ENCODE results near the gene PIGS.
A peak's percentile ranks its signal among the peaks of the same experiment; 100 is the strongest.
"Not testable (repeated sequence)": the region's sequence is repeated elsewhere in the genome, so short reads cannot be mapped to it uniquely, and the experiment has no call there.

The PIGS gene

GRCh38 chr17:28578246-28579195 lies 7.2 kb upstream of the PIGS start:
- no peak for DNase-seq

- no peak for DNase-seq
These were observed 6.1 kb upstream of the PIGS start for GRCh38 chr17:28577466-28577824.

- DNase-seq: no peak
These were observed 5.6 kb upstream of the PIGS start, which contains the start of gene ALDOC for GRCh38 chr17:28576758-28577465. ALDOC (minus strand) TSS chr17:28576895; CDS start chr17:28575532, 1,363 bp downstream.

- DNase-seq: not testable (repeated sequence)
These were observed 4.7 kb upstream of the PIGS start for GRCh38 chr17:28576016-28576415.

- no peak for DNase-seq
These were observed 3.9 kb upstream of the PIGS start for GRCh38 chr17:28575126-28575795.

GRCh38 chr17:28574526-28574925 lies 3.2 kb upstream of the PIGS start:
- DNase-seq: no peak

- DNase-seq: no peak
These were observed 2.7 kb upstream of the PIGS start for GRCh38 chr17:28573966-28574480.

GRCh38 chr17:28573521-28573920 lies 2.2 kb upstream of the PIGS start:
- DNase-seq: no peak

GRCh38 chr17:28573040-28573380 lies 1.7 kb upstream of the PIGS start:
- no peak for DNase-seq

- DNase-seq: no peak
These were observed 1.1 kb upstream of the PIGS start for GRCh38 chr17:28572259-28573039.

GRCh38 chr17:28570716-28571360 lies 486 bp downstream of the PIGS start:
- DNase-seq: no peak

GRCh38 chr17:28569446-28569845 lies 1.9 kb downstream of the PIGS start:
- no peak for DNase-seq

GRCh38 chr17:28567604-28568003 lies 3.7 kb downstream of the PIGS start:
- no peak for DNase-seq

- DNase-seq: no peak
These were observed 7.8 kb downstream of the PIGS start for GRCh38 chr17:28563475-28563874.

GRCh38 chr17:28555022-28555421 lies 16.3 kb downstream of the PIGS start:
- DNase-seq: no peak

GRCh38 chr17:28554565-28554964 lies 16.8 kb downstream of the PIGS start:
- no peak for DNase-seq

- no peak for DNase-seq
These were observed 18.3 kb downstream of the PIGS start for GRCh38 chr17:28553000-28553505.

GRCh38 chr17:28552176-28552999 lies 18.9 kb downstream of the PIGS start, which contains the start of gene UNC119:
UNC119 (minus strand) TSS chr17:28552624; CDS start chr17:28552557, 67 bp downstream.
- peak; percentile 44 for DNase-seq

- no peak for DNase-seq
These were observed 19.7 kb downstream of the PIGS start for GRCh38 chr17:28551421-28552175.

- DNase-seq: no peak
These were observed 20.5 kb downstream of the PIGS start for GRCh38 chr17:28550858-28551257.
